ENCODE data around the gene MIB1. TPM values are rescaled to one million over a fixed set of nuclear protein-coding genes. Genes with fewer than 3 reads are reported as not detected.

The MIB1 gene
- total and polyA plus RNA-seq, 2 donors (not counting 1 experiment from before 2014, with no cell fraction given) = 22.3 to 51.0 TPM

DNA sequence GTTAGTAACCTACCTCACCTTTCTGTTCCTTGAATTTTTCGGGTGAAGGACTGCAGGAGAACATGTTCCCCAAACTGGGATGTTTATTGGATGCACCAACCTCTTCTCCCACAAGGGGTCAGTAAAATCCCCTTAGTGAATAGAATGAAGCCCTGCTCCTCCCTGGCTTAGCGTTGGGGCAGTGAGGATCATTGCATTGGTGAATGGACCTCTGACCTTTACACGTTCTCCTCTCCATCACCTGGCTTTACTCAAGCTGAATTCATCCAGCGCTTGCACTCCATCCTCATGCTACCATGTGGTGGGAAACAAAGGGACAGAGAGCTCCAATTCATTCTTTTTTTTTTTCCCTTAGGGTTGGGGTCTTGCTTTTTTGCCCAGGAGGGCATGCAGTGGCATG is 157.2 kb downstream of the MIB1 start:
- Histone ChIP-seq H3K36me3 (ENCODE audit: control insufficient read depth, insufficient read depth, low read length) (no peaks in the 10 kb centered on the region), H3K4me3 (replicated peaks in 1 of 4; ENCODE audit: control extremely low read depth in 1 of 4, insufficient read depth in 1 of 4, low read depth in 3 of 4, low read length in 4 of 4) (no peak overlapping the region), H3K9me3 (ENCODE audit: control insufficient read depth, insufficient read depth, low read depth, low read length) (no peaks in the 10 kb centered on the region), H3K27ac (ENCODE audit: insufficient read depth, low read length) (no peak overlapping the region), H3K4me1 (ENCODE audit: control insufficient read depth, extremely low read depth, insufficient read depth, low read length) (no peaks in the 10 kb centered on the region), H4K20me1 (ENCODE audit: control insufficient read depth, extremely low read depth, insufficient read depth, low read length) (no peaks in the 10 kb centered on the region), H3K9ac (ENCODE audit: insufficient read depth, low read length) (no peak overlapping the region), H3K4me2 (ENCODE audit: extremely low read depth, insufficient read depth, low read length) (no peak overlapping the region), H3K79me2 (ENCODE audit: control insufficient read depth, insufficient read depth, low read length) (no peaks in the 10 kb centered on the region), H3K27me3 (ENCODE audit: control insufficient read depth, insufficient read depth, low read length) (no peaks in the 10 kb centered on the region), H2AFZ (ENCODE audit: low read length) (peak overlapping the region; percentile 79)
- DNase-seq (ENCODE audit: low read depth in 2 of 2) = peak; percentile 25 to 46
- TF ChIP-seq, protein P1, sequence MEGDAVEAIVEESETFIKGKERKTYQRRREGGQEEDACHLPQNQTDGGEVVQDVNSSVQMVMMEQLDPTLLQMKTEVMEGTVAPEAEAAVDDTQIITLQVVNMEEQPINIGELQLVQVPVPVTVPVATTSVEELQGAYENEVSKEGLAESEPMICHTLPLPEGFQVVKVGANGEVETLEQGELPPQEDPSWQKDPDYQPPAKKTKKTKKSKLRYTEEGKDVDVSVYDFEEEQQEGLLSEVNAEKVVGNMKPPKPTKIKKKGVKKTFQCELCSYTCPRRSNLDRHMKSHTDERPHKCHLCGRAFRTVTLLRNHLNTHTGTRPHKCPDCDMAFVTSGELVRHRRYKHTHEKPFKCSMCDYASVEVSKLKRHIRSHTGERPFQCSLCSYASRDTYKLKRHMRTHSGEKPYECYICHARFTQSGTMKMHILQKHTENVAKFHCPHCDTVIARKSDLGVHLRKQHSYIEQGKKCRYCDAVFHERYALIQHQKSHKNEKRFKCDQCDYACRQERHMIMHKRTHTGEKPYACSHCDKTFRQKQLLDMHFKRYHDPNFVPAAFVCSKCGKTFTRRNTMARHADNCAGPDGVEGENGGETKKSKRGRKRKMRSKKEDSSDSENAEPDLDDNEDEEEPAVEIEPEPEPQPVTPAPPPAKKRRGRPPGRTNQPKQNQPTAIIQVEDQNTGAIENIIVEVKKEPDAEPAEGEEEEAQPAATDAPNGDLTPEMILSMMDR (conservative IDR thresholded peaks at IDR 0.05 in 1 of 2, IDR thresholded peaks at IDR 0.05 in 1 of 2; ENCODE audit: low read depth in 1 of 2, low read length in 2 of 2) = peak; percentile 76 to 91
- TF ChIP-seq EZH2 (IDR thresholded peaks at IDR 0.05; ENCODE audit: low read length, missing control alignments) = no peak

- Histone ChIP-seq H3K27ac (ENCODE audit: insufficient read depth, low read length) (no peak overlapping the region), H3K27me3 (ENCODE audit: control insufficient read depth, insufficient read depth, low read length) (no peaks in the 10 kb centered on the region), H2AFZ (ENCODE audit: low read length) (no peak overlapping the region), H3K4me2 (ENCODE audit: extremely low read depth, insufficient read depth, low read length) (no peak overlapping the region), H3K4me3 (replicated peaks in 1 of 4; ENCODE audit: control extremely low read depth in 1 of 4, insufficient read depth in 1 of 4, low read depth in 3 of 4, low read length in 4 of 4) (no peak overlapping the region), H3K4me1 (ENCODE audit: control insufficient read depth, extremely low read depth, insufficient read depth, low read length) (no peaks in the 10 kb centered on the region), H3K9ac (ENCODE audit: insufficient read depth, low read length) (no peak overlapping the region), H3K79me2 (ENCODE audit: control insufficient read depth, insufficient read depth, low read length) (no peaks in the 10 kb centered on the region), H4K20me1 (ENCODE audit: control insufficient read depth, extremely low read depth, insufficient read depth, low read length) (no peaks in the 10 kb centered on the region), H3K9me3 (ENCODE audit: control insufficient read depth, insufficient read depth, low read depth, low read length) (no peaks in the 10 kb centered on the region), H3K36me3 (ENCODE audit: control insufficient read depth, insufficient read depth, low read length) (no peaks in the 10 kb centered on the region)
- no peak for DNase-seq (ENCODE audit: low read depth in 2 of 2)
- TF ChIP-seq, protein P1 (conservative IDR thresholded peaks at IDR 0.05 in 1 of 2, IDR thresholded peaks at IDR 0.05 in 1 of 2; ENCODE audit: low read depth in 1 of 2, low read length in 2 of 2) = no peak
- TF ChIP-seq EZH2 (IDR thresholded peaks at IDR 0.05; ENCODE audit: low read length, missing control alignments) = no peak
Observed at GRCh38 chr18:21900605-21901352, 160.2 kb downstream of the MIB1 start.

DNA sequence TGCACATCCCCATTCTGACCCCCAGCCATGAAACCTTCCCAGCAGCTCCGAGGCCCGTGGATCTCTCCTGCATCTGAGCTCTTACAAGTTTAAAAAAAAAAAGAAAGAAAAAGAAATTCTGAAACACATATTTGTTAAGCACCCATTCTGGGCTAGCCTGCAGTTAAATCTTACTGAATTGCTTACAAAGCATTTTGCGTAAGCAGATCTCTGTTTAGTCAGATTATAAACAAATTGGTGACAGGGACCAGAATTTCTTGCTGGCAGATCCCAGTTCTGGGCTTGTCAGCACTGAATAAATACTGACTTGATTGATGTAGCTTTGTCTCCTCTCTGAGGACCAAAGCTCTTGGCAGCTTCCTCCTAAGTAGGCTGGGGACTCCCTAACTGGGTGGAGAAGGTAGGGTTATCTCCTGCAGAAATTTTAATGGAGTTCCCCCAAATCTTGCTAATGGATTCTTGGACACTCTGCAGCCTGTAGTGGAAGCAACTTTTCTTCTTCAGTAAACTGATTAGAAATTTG is 160.9 kb downstream of the MIB1 start:
- TF ChIP-seq EZH2 (IDR thresholded peaks at IDR 0.05; ENCODE audit: low read length, missing control alignments) = no peak
- TF ChIP-seq, protein P1 (conservative IDR thresholded peaks at IDR 0.05 in 1 of 2, IDR thresholded peaks at IDR 0.05 in 1 of 2; ENCODE audit: low read depth in 1 of 2, low read length in 2 of 2) = no peak
- no peaks in the 10 kb centered on the region for H3K27me3 ChIP-seq (ENCODE audit: control insufficient read depth, insufficient read depth, low read length)
- H3K9me3 ChIP-seq (ENCODE audit: control insufficient read depth, insufficient read depth, low read depth, low read length) = no peaks in the 10 kb centered on the region
- no peaks in the 10 kb centered on the region for H4K20me1 ChIP-seq (ENCODE audit: control insufficient read depth, extremely low read depth, insufficient read depth, low read length)
- no peak overlapping the region for H3K9ac ChIP-seq (ENCODE audit: insufficient read depth, low read length)
- H3K36me3 ChIP-seq (ENCODE audit: control insufficient read depth, insufficient read depth, low read length) = no peaks in the 10 kb centered on the region
- peak in 1 of 2 donors; percentile 17 for DNase-seq (ENCODE audit: low read depth in 2 of 2)
- no peaks in the 10 kb centered on the region for H3K79me2 ChIP-seq (ENCODE audit: control insufficient read depth, insufficient read depth, low read length)
- H3K4me1 ChIP-seq (ENCODE audit: control insufficient read depth, extremely low read depth, insufficient read depth, low read length) = no peaks in the 10 kb centered on the region
- peak overlapping the region in 1 of 4 experiments; percentile 25 for H3K4me3 ChIP-seq (replicated peaks in 1 of 4; ENCODE audit: control extremely low read depth in 1 of 4, insufficient read depth in 1 of 4, low read depth in 3 of 4, low read length in 4 of 4)
- H2AFZ ChIP-seq (ENCODE audit: low read length) = no peak overlapping the region
- no peak overlapping the region for H3K27ac ChIP-seq (ENCODE audit: insufficient read depth, low read length)
- no peak overlapping the region for H3K4me2 ChIP-seq (ENCODE audit: extremely low read depth, insufficient read depth, low read length)

All from fibroblast of lung (primary cell).